ENCODE measurements around the gene SLC22A13. TPM values are rescaled to one million over a fixed set of nuclear protein-coding genes. Genes with fewer than 3 reads are reported as not detected.

The SLC22A13 gene
- total and polyA plus RNA-seq, 9 of the 15 experiments (the other 6 are each of a cell fraction or from before 2014, with no cell fraction given): 0.09 to 0.49 (median 0.17) TPM; not detected in 3

GRCh38 chr3:38222032-38222634 is 43.5 kb upstream of the SLC22A13 start (continued):
- TF ChIP-seq USF1 (CRISPR knock-in tag; IDR thresholded peaks at IDR 0.05) (no peak), ZBTB43 (CRISPR knock-in tag; IDR thresholded peaks at IDR 0.05) (no peak), SMARCB1 (IDR thresholded peaks at IDR 0.05; ENCODE audit: insufficient read length, low read depth) (no peak), MAZ (CRISPR knock-in tag; conservative IDR thresholded peaks at IDR 0.05 in 1 of 2, IDR thresholded peaks at IDR 0.05 in 1 of 2) (0 out of 4 replicates have a peak, but pooled peaks of 1 of the 2 experiments have one; percentile 57), RAD51 (IDR thresholded peaks at IDR 0.05; ENCODE audit: borderline replicate concordance, low read depth) (no peak), TRIM28 (IDR thresholded peaks at IDR 0.05) (no peak), SIN3B (IDR thresholded peaks at IDR 0.05; ENCODE audit: low read depth) (no peak), E2F4 (CRISPR knock-in tag; IDR thresholded peaks at IDR 0.05; ENCODE audit: low read depth) (no peak), CHD2 (IDR thresholded peaks at IDR 0.05; ENCODE audit: low read depth, low read length) (no peak), ZBTB26 (CRISPR knock-in tag; IDR thresholded peaks at IDR 0.05) (no peak), ZKSCAN1 (IDR thresholded peaks at IDR 0.05; ENCODE audit: low read depth, low read length) (no peak), HOMEZ (CRISPR knock-in tag; IDR thresholded peaks at IDR 0.05) (no peak), RBBP5 (IDR thresholded peaks at IDR 0.05; ENCODE audit: borderline replicate concordance, insufficient read depth, low read length, poor library complexity, severe bottlenecking) (no peak), TCF7L2 (IDR thresholded peaks at IDR 0.05; ENCODE audit: low read depth, low read length) (no peak), CREB3 (tag; conservative IDR thresholded peaks at IDR 0.05; ENCODE audit: low read depth) (no peak), NRF1 (conservative IDR thresholded peaks at IDR 0.05 in 1 of 2, IDR thresholded peaks at IDR 0.05 in 1 of 2) (no peak), NONO (IDR thresholded peaks at IDR 0.05; ENCODE audit: low read depth in 2 of 2, low read length in 1 of 2) (no peak), NKRF (IDR thresholded peaks at IDR 0.05; ENCODE audit: borderline replicate concordance) (no peak)

Data from K562 (cell line).